Stimulated activated CD8-positive, alpha-beta memory T cell treated with anti-CD3 and anti-CD28 coated beads, Interleukin-15, amount 100 ng/mL, for 24 hours (primary cell): ENCODE data around the gene YPEL3.
A peak's percentile ranks its signal among the peaks of the same experiment; 100 is the strongest.
"Not testable (repeated sequence)": the region's sequence is repeated elsewhere in the genome, so short reads cannot be mapped to it uniquely, and the experiment has no call there.

ENCODE experiments used
- DNase-seq: peaks from one replicate; pipeline ENCODE4 v3.0.0-alpha.2; 2020; ENCODE audit warnings: low read depth

Gene YPEL3

GRCh38 chr16:30096105-30096861, at the start of gene YPEL3:
Gene YPEL3, minus strand, starts transcription at chr16:30096213. Its CDS starts 731 bp downstream, at chr16:30095482.
- peak; percentile 72 for DNase-seq

GRCh38 chr16:30145657-30146056, 49.6 kb upstream of the YPEL3 start:
- DNase-seq, result no peak

GRCh38 chr16:30144917-30145316, 48.9 kb upstream of the YPEL3 start:
- DNase-seq, result no peak

GRCh38 chr16:30144017-30144416, 48.0 kb upstream of the YPEL3 start:
- no peak for DNase-seq

GRCh38 chr16:30143347-30143702, 47.3 kb upstream of the YPEL3 start:
- DNase-seq, result no peak

GRCh38 chr16:30142672-30143346, 46.8 kb upstream of the YPEL3 start:
- no peak for DNase-seq

GRCh38 chr16:30141750-30142149, 45.7 kb upstream of the YPEL3 start:
- no peak for DNase-seq

GRCh38 chr16:30139583-30140481, 43.8 kb upstream of the YPEL3 start:
- no peak for DNase-seq

- no peak for DNase-seq
Observed at GRCh38 chr16:30137897-30138296, 41.9 kb upstream of the YPEL3 start.

GRCh38 chr16:30136971-30137605, 41.1 kb upstream of the YPEL3 start:
- DNase-seq, result no peak

- DNase-seq, result no peak
Observed at GRCh38 chr16:30132591-30132990, 36.6 kb upstream of the YPEL3 start.

GRCh38 chr16:30131869-30132475, 36.0 kb upstream of the YPEL3 start:
- no peak for DNase-seq

- DNase-seq, result no peak
Observed at GRCh38 chr16:30127993-30128392, 32.0 kb upstream of the YPEL3 start.

GRCh38 chr16:30125690-30126089, 29.7 kb upstream of the YPEL3 start:
- DNase-seq, result not testable (repeated sequence)

- no peak for DNase-seq
Observed at GRCh38 chr16:30124985-30125379, 29.0 kb upstream of the YPEL3 start.

- DNase-seq, result no peak
Observed at GRCh38 chr16:30122604-30123160, 26.7 kb upstream of the YPEL3 start.

GRCh38 chr16:30121741-30122571, 25.9 kb upstream of the YPEL3 start:
- DNase-seq, result no peak

GRCh38 chr16:30120340-30121105, 24.5 kb upstream of the YPEL3 start:
- DNase-seq, result no peak

- DNase-seq, result no peak
Observed at GRCh38 chr16:30119428-30119827, 23.4 kb upstream of the YPEL3 start.

- DNase-seq, result no peak
Observed at GRCh38 chr16:30117768-30118167, 21.8 kb upstream of the YPEL3 start.
